Measurements from ENCODE around the gene SAPCD2. TPM values are rescaled to one million over a fixed set of nuclear protein-coding genes. Genes with fewer than 3 reads are reported as not detected.
"Not testable (repeated sequence)": the region's sequence is repeated elsewhere in the genome, so short reads cannot be mapped to it uniquely, and the experiment has no call there.

Gene SAPCD2
- total RNA-seq, 1 donor from 2014 or later = 32.9 TPM

DNA sequence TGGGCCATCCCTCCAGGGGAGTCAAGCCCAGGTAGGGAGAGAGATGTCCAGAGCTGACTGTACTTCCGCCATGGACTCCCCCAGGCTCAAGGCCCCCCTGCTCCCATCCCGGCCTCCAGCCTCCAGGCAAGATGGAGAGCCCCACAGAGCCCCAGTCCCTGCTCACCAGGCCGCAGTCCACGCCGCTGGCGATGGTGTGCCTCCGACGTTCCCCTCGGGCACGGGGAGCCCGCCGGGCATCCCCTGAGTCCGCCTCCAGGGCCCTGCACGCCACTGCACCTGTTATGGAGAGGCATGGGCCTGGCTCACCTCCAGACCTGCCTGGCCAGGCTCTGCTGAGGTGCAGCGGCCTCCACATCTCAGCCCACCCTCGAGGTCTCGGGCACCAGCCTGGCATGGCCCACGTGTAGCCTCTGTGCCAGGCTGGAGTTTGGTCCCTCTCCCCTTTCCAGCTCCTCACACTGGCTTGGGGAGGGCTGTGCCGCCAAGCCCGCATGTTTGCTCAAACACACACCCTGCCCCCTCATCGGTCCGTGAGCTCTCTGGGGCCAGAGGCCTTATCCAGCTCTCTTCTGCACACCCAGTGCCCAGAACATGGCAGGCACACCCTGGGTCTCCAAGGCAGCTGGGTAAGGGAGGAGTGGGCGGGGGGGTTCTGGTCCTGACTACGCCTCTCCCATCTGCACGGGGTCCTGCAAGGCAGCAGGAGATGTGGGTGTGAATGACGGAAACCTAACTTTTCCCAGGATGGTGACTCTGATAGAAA is 4.1 kb downstream of the SAPCD2 start:
- intact Hi-C loops (cut with micrococcal nuclease) = loop anchor here (2.0 to 5.0 kb wide), 2 partner anchors 19 to 39 kb away; partner anchors contain the start of genes ABCA2 and NPDC1

DNA sequence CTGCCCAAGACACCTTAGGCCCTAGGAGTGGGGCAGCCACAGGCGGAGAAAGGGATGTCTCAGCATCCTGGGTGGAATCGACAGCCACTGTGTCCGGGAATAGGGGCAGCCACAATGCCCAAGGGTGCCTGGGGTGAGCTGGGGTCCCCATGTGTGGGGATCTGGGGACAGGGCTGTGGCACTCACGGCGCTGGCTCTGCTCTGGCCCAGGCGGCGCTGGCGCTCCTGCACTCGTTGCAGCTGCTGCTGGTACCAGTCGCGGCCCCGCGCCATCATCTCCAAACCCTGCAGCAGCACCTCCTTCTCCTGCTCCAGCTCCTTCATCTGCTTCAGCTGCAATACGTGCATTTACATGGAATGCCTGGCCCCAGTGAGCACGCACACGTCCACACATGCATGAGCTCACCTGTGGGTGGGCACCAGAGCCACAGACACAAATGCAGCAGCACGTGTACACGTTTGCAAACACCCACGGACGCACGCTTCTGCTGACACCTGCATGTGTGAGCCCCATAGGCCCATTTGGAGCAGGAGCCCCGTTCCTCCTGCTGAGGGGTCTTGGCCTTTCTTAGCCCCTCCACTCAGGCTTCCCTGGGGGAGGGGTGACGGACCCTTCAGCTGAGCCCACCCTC is 4.9 kb downstream of the SAPCD2 start:
- intact Hi-C loops (cut with micrococcal nuclease) = loop anchor here (5.0 kb wide), 1 partner anchor 38 kb away; the partner anchor contains the start of gene ABCA2

DNA sequence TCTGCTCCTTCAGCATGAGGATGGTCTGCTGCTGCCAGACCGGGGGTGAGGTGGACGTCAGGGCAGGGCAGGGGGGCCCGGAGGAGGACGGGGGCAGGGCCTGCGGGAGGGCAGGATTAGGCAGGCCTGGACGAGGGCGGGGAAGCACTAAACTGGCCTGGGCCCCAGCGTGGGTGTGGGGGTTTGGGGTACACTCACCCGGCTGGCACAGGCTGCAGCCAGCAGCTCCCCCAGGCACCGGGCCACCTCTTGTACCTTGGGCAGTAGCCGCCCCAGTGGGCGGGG is 5.5 kb downstream of the SAPCD2 start:
- intact Hi-C loops (cut with micrococcal nuclease) = loop anchor here (5.0 kb wide), 1 partner anchor 38 kb away; the partner anchor contains the start of gene ABCA2

DNA sequence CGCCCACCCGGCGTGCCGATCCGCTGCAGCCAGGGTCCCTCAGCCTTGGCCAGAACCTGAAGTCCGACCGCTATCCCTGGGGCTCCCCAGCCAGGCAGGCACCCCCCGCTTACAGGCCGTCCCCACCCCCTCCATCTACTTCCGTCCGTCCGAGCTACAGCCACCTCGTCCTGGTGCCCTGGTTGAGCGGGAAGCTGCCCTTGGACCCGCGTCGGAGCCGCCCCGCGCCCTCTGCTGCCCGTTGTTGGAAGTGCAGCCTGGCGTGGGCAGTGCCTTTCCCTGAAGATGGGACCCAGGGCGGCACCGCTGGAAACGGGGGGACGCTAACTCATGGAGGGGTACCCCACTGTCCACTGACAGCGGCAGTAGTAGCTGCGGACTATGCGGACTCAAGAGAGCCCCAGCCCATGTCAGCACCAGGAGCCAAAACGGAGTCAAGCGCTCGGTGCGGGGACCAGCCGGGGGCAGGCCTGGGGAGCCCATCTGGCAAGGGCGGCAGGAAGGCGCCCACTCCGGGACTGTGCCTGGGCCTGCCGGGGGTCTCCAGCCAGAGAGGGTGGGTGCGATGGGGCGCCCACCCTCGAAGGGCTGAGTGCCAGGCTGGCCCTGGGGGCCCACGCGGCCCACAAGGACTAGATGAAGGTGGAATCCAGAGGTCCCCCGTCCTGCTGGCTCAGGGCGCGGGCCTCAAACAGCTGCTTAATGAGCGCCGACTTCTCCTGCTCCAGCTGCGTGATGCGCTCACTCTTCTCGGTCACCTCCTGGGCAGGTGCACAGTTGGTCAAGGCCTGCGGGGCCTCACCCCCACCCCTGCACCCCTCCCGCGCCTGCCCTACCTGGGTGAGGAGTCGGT is 6.1 kb downstream of the SAPCD2 start:
- intact Hi-C loops (cut with micrococcal nuclease) = no loop called here

DNA sequence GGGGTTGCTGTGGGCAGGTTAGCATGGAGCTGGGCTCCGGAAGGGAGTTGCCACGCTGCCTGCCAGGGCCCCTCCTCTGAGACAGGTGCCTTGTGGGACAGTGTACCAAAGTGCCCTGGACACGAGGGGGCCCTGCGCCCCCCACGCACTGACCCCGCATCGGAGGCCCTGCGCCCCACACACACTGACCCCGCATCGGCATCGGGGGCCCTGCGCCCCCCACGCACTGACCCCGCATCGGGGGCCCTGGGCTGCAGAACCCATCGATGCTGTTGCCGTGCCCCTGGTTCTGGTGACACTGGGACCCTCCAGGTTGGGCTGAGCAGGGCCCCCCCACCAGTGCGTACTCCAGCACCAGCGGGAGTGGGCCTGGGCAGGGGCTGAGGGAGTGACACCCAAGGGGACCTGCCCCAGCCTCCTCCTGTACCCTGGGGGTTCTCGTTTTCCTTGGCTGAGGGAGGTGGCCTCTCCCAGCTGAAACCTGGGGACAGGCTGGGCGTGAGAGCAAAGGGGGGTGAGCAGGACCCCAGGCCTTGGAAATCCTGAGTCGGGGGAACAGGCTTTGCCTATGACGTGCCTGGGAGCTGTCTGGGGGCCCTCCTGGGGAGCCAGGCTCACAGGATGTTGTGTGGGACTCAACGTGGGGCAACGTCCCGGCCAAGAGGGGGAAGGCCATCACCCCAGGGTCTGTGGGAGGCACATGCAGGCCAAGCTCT is 6.9 kb downstream of the SAPCD2 start:
- intact Hi-C loops (cut with micrococcal nuclease) = no loop called here

DNA sequence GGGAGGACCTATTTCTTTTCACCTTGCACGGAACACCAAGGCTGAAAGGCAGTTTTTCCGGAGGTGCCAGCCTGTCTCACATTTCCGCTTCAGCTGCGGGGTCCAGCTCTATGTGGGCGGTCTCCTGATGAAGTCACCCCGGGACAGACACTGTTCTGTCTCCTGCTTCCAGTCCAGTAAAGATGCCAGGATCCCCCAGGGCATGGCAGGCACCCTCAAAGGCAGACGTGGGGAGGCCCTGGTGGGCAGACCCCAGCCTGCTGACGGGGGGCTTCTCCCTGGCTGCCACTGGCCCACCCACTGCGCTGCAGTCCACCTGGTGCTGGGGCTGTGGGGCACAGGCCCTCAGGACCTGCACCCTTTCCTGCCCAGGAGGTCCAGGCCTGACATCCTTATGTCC is 7.6 kb downstream of the SAPCD2 start:
- intact Hi-C loops (cut with micrococcal nuclease) = not testable (repeated sequence)

DNA sequence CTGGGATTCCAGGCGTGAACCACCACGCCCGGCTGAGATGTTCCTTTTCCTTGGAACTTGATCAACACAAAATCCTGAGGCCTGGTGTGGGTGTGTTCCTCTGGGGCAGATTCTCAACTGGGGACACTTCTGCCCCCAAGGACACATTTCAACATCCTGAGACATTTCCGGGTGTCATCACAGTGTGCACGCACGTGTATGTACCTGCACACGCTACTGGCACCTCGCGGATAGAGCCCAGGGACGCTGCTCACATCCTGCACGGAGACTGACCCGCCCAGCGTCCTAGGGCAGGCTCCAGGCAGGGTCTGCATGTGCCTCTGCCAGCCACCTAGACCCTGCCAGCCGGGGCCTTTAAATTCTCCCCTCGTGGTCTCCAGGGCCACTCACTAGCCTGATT is 8.0 kb downstream of the SAPCD2 start:
- intact Hi-C loops (cut with micrococcal nuclease) = no loop called here

DNA sequence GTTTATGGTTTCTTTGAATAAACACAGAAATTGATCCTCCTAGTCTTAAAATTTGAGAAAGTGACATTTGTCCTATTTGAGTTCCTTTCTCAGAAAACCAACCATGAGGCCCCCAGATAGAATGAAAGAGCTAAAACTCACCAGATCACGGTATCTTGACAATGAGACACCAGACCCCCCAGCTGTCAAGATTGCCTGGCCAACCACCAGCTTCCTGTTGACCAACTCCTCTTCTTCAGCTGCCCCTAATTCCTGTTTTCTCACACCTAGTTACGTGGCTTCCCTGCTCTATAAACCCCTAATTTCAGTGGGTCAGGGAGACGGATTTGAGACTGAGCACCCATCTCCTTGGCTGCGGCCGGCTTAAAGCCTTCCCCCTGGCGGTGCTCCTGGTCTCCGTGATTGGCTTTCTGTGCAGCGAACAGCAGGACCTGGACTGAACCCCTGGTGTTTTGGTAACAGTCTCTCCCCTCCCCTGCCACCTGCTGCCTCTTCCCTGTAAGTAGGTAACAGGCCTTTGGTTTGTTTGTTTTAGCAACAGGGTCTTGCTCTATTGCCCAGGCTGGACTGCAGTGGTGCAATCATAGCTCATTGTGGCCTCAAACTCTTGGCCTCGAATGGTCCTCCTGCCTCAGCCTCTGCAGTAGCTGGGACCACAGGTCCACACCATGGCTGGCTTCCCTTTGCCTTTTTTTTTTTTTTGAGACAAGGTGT is 11.7 kb downstream of the SAPCD2 start:
- intact Hi-C loops (cut with micrococcal nuclease) = no loop called here

DNA sequence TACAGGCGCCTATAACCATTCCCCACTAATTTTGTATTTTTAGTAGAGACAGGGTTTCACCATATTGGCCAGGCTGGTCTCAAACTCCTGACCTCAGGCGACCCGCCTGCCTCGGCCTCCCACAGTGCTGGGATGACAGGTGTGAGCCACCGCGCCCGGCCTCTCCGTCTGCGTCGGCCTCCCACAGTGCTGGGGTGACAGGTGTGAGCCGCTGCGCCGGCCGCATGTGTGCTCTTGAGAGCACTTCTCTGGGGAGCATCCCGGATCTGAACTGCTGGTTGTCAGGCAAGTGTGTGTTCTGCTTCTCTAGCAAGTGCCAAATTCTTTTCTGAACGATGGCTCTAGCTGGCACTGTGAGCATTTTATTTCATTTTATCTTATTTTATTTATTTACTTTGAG is 12.8 kb downstream of the SAPCD2 start:
- intact Hi-C loops (cut with micrococcal nuclease) = no loop called here

DNA sequence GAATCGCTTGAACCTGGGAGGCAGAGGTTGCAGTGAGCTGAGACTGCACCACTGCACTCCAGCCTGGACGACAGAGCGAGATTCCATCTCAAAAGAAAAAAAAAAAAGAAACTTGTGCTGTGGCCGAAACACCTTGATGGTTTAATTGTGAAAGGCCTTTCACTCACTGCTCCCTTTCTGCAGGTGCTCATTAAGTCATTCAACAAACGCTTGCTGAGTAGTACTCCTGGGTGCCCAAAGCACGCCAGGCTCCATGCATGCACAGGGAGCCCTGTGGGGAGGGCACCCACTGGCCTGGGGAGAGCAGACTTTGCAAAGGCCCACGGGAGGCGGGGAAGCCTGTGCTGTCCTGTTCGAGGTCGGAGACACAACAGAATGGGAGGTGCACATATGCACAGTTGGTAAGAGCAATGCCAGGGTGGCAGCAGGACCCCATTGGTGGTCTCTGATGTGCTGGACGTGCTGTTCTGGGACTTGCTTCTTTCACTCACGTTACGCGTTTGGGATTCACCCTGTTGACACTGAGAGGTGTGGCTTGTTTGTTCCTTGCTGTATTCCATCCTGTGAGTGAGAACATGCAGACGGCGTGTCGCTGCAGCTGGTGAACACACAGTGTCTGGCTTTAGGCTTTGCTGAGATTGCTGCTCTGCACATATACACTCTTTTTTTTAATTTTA is 13.5 kb downstream of the SAPCD2 start:
- intact Hi-C loops (cut with micrococcal nuclease) = no loop called here

DNA sequence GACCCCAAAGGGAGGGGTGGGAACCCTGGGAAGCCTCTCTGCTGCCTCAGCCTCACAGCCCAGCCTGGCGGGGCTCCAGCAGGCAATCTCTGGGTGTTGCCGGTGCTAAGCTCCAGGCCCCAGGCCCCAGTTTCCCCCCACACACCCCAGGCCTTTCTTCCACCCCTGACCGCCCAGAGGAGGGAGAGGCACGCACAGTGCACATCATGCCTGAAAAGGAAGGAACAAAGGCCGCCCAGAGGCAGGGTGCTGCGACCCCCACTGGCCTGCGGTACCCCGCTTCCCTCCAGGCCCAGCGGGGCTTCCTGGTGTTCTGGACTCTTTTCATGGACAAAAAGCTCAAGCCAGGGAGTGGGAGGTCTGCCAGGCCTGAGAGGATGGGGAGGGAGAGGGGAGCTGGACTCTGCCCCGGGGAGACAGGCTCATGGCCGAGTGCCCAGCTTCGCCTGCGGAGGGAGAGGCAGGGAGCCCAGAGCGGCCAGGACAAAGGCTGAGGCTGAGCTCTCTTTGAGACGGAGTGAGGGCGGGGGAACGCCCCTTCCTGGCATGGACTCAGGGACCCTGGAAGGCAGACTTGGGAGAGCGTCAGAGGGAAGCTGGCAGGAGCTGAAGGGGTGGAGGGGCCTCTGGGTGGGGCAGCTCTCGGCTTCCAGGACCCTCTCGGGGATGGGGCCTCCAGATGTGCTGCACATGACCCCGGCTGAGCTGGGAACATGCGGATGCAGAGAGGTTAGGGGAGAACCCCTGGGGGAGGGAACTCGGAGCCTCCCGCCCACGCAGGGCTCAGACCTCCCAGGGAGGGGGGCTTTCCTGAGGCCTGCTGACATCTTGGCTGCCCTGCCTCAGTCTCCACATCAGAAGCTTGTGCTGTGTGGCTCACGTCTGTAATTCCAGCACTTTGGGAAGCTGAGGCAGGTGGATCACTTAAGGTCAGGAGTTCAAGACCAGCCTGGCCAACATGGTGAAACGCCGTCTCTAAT is 14.7 kb downstream of the SAPCD2 start:
- intact Hi-C loops (cut with micrococcal nuclease) = no loop called here

DNA sequence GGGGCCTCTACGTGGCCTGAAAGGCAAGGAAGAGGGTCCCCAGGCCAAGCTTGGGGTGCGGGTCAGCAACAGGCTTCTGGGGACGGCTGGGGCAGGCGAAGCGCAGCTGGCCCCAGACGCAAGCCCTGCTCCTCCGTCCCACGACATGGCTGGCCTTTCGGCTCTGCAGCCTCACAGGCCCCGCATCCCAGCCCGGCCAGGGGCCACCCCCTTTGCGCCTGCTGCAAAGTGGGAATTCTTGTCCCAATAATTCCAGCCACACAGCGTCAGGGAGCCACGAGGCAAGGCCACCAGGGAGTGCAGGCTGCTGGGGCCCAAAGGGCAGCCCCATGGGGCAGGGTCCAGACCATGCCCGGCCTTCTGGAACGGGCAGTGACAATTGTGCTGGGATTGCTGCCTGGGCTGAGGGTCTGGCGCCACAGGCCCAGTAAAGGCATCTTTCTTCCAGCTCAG is 15.4 kb downstream of the SAPCD2 start:
- intact Hi-C loops (cut with micrococcal nuclease) = no loop called here

DNA sequence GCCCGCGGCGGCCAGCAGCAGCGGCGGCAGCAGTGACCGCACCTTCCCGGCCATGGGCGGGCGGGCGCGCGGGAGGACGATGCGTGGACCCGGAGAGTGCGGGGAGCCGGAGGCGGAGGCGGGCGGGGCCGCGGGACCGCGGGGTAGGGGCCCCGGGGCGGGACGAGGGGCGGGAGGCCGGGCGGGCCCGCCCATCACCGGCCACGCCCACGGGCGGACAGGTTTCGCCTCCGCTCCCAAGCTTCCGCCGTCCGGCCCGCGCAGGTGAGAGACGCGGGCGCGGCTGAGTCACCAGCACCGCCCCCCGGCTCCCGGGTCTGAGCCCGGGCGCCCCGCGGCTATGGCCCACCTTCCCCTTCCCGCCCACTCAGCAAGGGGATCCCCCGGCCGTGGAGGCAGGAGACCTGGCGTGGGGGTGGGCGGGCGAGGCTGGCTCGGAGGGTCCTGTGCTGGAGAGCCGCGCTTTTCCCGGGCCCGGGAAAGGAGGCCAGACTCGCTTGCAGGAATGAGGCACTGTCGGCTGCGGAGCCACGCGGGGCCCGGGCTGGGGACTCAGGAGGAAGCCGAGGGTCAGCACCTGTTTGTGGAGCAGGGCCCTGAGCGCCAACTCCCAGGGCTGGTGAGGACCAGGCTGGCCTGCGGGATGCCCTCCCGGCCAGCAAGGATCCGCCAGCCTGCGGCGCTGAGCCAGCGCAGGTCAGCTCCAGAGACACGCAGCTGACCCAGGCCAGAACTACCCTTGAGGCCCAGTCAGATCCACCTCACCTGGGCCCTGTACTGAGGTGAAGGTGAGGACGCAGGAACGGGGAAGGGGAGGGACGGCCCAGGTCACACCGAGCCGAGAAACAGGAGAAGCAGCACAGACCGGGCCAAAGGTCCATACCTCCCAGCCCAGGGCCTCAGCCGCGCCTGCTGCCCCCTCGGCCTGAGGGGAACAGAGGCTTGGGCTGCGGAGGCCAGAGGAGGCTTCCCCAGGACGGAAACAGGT is 16.1 kb downstream of the SAPCD2 start, which contains the start of gene ENTPD2:
ENTPD2 (minus strand) TSS at position 118 of the 988 bp plus-strand sequence; CDS start at position 54, 64 bp downstream.
- intact Hi-C loops (cut with micrococcal nuclease) = no loop called here

DNA sequence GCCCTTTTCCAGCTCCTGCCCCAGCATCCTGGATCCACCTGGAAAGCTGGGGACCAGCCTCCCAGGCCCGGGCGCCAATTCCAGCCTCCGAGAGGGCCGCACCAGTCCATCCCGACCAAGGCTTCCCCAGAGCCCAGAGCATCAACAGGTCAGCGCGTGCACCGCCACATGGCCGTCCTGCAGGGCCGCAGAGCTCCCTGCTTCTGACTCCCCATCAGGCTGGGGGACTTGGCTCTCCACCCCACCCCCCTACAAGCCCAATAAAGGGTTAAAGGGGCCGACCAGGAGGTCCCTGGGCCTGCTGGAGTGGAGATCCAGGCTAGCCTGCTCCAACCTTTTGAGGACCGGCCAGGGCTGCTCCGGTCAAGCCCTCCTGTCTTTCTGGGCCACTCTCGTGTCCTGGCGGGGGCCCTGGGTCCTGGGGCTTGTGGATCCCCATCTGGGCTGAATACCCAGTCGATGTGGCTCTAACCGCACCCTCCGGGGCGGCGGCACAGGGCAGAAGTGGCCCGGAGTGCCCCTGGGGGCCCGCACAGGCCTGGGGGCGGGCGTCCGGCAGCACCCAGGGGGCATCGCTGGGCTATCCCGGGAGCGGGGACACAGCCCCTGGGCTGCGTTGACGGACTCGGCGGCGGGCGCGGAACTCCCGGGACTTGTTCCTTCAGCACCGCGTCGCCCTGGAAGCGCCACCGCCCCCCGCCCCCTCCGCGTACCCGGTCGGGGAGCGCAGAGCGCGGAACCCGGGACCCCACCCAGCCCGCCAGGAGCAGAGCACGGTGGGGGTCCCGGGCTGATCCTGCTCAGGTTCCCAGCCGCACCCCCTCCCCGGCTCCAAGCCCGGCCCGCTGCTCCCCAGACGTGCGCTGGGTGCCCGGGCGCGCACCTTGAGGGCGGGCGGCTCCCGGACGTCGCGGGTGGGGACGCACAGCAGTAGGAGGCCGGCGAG is 17.1 kb downstream of the SAPCD2 start:
- intact Hi-C loops (cut with micrococcal nuclease) = no loop called here

DNA sequence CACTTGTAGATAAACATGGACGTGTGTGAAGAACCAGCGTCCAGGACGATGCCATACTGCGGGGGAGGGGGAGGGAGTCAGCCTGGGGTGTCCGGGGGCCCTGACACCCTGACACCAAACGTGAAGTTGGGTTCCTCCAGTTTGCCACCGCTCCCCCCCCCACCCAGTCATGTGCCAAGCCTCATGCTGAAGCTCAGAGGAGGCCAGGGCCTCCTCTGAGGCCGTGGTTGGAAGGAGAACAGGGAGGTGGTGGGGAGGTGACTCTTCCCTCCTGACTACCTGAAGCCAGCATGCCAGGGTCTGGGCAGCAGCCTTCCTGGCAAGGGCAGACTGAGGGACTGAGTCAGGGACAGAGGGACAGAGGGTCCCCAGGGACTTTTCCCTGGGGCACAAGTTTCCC is 18.1 kb downstream of the SAPCD2 start:
- intact Hi-C loops (cut with micrococcal nuclease) = no loop called here

DNA sequence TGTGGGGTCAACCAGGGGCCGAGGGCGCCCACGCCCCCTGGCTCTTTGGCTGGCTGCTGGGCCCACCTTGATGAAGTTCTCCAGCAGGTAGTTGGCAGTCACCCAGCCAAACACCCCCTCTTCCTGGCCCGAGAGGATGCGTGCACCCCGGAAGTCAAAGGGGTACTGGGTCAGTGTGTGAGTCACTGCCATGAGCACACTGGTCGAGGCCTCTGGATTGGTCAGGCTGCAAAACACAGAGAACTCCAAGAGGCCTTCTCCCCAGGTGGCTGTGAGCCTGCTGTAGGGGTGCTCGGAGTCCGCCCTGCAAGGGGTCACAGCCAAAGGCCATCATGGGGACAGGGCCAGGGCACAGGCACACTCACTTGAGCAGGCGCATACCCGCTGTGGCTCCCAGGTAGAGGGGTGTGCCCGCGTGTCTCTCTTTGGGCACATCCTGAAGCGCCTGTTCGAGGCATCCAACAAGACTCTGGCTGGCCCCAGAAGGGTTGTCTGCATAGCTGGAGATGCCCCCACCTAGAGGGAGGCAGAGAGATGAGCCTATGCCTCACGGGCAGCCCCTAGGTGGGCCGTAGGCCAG is 19.1 kb downstream of the SAPCD2 start:
- intact Hi-C loops (cut with micrococcal nuclease) = no loop called here
